ENCODE data around the gene RPAP3. TPM values are rescaled to one million over a fixed set of nuclear protein-coding genes. Genes with fewer than 3 reads are reported as not detected.

The RPAP3 gene
- total RNA-seq, 1 experiment from 2014 or later = 48.9 TPM

DNA sequence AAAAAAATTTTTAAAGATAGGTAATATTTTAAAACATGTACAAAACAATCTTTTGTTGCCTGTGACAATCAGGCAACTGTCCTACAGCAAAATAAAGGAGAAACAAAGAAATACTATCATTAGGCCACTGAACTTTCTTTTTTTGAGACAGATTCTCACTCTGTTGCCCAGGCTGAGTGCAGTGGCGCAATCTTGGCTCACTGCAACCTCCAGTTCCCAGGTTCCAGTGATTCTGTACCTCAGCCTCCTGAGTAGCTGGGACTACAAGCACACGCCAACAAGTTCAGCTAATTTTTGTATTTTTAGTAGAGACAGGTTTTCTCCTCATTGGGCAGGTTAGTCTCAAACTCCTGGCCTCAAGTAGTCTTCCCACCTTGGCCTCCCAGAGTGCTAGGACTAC lies 16.6 kb downstream of the RPAP3 start:
- Histone ChIP-seq H4K91ac (ENCODE audit: insufficient read length, low read depth, low read length) (no peak overlapping the region), H3K79me1 (ENCODE audit: insufficient read depth, low read depth, low read length, poor library complexity, severe bottlenecking) (no peaks in the 10 kb centered on the region), H3K23ac (ENCODE audit: insufficient read length, low read depth, low read length) (no peak overlapping the region), H3K9me3 (ENCODE audit: control insufficient read depth, low read depth, low read length) (no peaks in the 10 kb centered on the region), H3K23me2 (ENCODE audit: insufficient read length, low read depth, low read length, poor library complexity, severe bottlenecking) (no peaks in the 10 kb centered on the region), H2AFZ (ENCODE audit: low read length) (no peak overlapping the region), H3K18ac (ENCODE audit: insufficient read length, low read depth, low read length) (no peak overlapping the region), H4K8ac (replicated peaks; ENCODE audit: insufficient read length, low read depth, low read length) (no peak overlapping the region), H3K4me2 (ENCODE audit: insufficient read depth, insufficient read length, low read length) (no peak overlapping the region), H3K9ac (ENCODE audit: extremely low read depth, insufficient read length, low read length) (no peak overlapping the region), H4K5ac (ENCODE audit: insufficient read length, low read depth, low read length) (no peak overlapping the region), H2BK12ac (ENCODE audit: insufficient read length, low read depth, low read length) (no peak overlapping the region), H2BK5ac (ENCODE audit: insufficient read length, low read length) (no peak overlapping the region), H3T11ph (ENCODE audit: low read length) (no peak overlapping the region), H3K14ac (ENCODE audit: insufficient read depth, low read length) (no peak overlapping the region), H3K27ac (ENCODE audit: insufficient read length, low read depth, low read length) (no peak overlapping the region), H3K56ac (ENCODE audit: insufficient read length, low read depth, low read length) (no peak overlapping the region), H4K20me1 (ENCODE audit: control insufficient read depth, insufficient read depth, insufficient read length) (no peaks in the 10 kb centered on the region), H2AK5ac (ENCODE audit: insufficient read length, low read length) (no peak overlapping the region), H3K4me1 (ENCODE audit: insufficient read depth, low read length) (no peaks in the 10 kb centered on the region), H2BK15ac (ENCODE audit: low read depth, low read length) (no peak overlapping the region), H2BK20ac (ENCODE audit: low read depth, low read length, poor library complexity, severe bottlenecking) (no peak overlapping the region), H3K27me3 (ENCODE audit: insufficient read depth, low read length) (no peaks in the 10 kb centered on the region), H2BK120ac (ENCODE audit: low read depth, low read length, poor library complexity, severe bottlenecking) (no peak overlapping the region), H3K79me2 (ENCODE audit: insufficient read depth, low read length) (no peaks in the 10 kb centered on the region), H3K4ac (ENCODE audit: low read depth, low read length) (no peak overlapping the region)
- no CpG with 5 or more reads among the region's 2 CpGs for WGBS (ENCODE audit: extremely low coverage, insufficient read length, low lambda C conversion rate)
- DNase-seq = no peak
- H3K27me3 Mint-ChIP-seq (ENCODE audit: low read depth) = no peaks in the 10 kb centered on the region
- no peaks in the 10 kb centered on the region for H3K4me1 Mint-ChIP-seq
- no peak overlapping the region for H3K4me3 Mint-ChIP-seq
- peak overlapping the region in 1 of 3 experiments; percentile 79; a peak in 2 of 7 replicates for H3K27ac Mint-ChIP-seq
- no peaks in the 10 kb centered on the region for H3K9me3 Mint-ChIP-seq
- peaks cover 20 to 46% (median 32%) of the 10 kb centered on the region in 3 experiments for H3K36me3 Mint-ChIP-seq (ENCODE audit: insufficient read depth in 1 of 3, low read depth in 3 of 3)
- TF ChIP-seq, protein P1, sequence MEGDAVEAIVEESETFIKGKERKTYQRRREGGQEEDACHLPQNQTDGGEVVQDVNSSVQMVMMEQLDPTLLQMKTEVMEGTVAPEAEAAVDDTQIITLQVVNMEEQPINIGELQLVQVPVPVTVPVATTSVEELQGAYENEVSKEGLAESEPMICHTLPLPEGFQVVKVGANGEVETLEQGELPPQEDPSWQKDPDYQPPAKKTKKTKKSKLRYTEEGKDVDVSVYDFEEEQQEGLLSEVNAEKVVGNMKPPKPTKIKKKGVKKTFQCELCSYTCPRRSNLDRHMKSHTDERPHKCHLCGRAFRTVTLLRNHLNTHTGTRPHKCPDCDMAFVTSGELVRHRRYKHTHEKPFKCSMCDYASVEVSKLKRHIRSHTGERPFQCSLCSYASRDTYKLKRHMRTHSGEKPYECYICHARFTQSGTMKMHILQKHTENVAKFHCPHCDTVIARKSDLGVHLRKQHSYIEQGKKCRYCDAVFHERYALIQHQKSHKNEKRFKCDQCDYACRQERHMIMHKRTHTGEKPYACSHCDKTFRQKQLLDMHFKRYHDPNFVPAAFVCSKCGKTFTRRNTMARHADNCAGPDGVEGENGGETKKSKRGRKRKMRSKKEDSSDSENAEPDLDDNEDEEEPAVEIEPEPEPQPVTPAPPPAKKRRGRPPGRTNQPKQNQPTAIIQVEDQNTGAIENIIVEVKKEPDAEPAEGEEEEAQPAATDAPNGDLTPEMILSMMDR (conservative IDR thresholded peaks at IDR 0.05) = no peak

Measured in H9 (cell line).